C1 segment of cervical spinal cord (tissue), 14 donors: ENCODE measurements around the gene PLCL2.
"Not testable (repeated sequence)": the region's sequence is repeated elsewhere in the genome, so short reads cannot be mapped to it uniquely, and the experiment has no call there.

Experiments
- DNase-seq, 14 donors: peaks; one replicate each; lab custom pipeline; 2025; lab: John Stamatoyannopoulos, UW

PLCL2 gene

DNA sequence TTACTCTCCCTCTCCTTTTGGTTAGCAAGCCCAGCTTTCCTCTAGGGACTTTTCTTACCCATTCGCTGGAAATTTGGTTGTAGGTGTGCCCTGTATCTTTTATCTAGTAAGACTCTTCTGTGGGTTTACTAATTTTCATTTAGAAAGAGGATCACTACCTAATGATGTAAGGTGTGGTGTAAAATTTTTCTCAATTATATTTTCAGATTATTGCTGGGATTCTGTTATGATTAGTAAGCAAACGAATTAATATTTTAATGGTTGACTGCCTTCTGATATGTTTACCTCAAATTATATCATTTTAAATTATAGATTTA lies 28.5 kb downstream of the PLCL2 start:
- DNase-seq, result no peak

DNA sequence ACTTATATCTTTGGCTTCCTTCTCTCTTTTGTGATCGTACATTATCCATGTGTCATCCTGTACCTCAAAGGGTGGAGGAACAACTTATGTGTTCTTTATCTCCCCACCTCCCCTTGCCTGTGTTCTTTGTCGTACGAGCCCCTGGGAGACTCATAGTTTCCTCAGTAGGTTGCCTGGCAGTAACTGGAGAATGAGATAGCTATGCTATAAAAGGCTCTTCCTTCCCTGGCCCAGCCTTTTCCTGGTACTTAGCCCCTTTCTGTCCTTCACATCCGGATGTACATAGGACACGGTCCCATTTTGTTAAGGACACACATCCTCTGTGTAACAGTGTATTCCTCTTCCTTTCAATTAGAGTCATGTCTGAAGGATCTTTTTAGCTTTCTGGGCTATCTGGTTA lies 32.1 kb downstream of the PLCL2 start:
- DNase-seq, result no peak

DNA sequence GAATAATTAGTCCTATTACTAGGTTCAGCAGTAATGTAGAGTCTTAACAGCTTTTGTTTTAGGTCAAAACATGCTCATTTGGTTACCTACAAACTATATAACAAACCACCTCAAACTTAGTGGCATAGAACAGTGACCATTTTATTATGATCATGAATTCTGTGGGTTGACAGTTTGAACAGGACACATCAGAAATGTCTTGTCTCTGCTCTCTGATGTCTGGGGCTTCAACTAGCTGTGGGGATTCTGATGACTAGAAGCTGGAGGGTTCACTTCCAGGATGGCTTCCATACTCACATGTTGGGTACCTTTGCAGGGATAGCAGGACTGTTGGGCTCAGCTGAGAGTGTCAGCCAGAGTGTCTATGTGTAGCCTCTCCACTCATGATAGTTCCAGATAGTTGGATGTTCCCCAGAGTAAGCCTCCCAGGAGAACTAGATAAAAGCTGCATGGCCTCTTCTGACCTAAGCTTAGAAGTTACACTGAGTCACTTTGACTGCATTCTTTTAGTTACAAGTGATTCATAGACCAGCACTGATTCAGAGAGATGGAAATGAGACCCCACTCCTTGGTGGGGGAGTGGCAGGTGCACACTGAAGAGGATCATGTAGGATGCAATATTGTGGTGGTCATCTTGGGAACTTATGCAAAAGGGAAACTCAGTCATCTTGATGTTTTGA lies 32.6 kb downstream of the PLCL2 start:
- no peak for DNase-seq

DNA sequence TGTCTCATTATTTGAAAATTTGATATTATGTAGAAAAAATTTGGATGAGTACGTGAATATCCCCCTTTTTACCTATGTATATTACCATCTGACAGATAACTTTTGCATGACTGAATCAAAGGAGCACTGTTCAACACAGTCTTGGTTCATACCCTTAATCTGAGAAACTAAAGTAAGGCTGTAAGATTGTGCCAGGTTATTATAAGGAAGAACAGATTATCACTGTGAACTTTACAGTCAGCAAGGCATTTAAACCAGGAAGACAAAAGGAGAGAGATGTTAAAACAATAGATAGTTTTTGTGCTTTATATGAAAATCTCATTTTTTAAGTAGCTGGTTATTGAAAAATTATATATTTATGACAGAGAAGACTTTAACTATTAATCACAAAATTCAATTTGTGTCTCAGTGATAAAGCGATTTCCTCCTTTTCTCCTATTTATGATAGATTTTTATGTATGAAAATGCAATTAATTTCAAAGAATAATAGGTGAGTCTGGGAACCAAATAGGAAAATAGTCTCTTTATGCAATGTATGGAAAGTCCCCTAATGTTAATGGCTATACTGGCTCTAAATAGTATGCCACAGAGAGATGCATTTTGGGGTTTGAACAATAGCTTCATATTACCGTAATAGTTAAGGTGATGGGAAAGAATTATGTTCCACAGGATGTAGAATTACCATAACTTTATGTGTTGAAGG lies 33.4 kb downstream of the PLCL2 start:
- no peak for DNase-seq

DNA sequence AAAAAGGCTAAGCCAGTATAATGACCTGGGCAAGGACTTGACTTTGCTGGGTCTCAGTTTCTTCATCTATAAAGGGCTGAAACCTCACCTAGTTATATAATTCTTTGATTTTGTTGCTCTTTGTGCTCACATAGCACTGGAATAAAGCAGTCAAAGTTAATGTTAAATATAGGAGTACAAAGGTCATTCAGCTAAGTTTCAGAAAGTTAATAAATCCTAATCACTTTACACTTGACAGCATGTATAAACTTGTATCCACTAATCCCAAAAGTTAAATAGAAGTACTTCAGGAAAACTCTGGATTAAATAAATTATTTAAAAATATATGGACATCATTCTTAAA lies 33.9 kb downstream of the PLCL2 start:
- DNase-seq, result no peak

DNA sequence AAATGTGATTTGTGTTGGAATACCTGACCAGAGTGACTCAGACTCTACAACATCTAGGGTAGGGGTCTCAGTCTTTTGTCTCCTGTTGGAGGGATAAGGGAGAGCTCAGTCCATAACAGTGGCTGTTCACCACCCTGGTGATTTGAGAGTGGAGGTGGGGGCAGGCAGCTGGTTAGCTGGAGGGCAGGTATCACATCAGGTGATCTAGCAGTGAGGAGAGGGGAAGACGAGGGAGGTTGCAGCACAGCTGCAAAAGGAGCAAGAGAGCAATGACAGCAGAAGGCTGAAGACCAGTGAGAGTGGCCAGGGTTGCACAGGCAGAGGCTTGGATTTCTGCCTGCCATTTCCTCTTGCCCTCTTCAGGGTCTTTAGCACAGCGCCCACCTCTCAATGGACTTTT lies 38.4 kb downstream of the PLCL2 start:
- no peak for DNase-seq

DNA sequence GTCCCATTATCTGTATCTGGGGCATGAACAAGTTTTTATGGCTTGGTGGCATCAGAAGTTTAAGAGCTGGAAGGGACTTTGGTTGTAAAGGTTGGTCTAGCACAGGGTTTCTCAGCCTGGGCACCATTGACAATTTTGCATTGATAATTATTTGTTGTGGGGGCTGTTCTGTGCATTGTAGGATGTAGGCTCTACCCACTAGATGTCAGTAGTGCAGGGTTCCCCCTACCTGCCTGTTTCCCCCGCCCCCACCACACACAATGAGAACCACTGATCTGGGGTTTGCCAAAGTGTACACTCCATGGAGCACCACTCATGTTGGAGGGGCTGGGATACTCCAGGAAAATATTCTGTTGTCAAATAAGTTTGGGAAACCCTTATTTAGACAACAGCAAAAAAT lies 42.7 kb downstream of the PLCL2 start:
- DNase-seq, result no peak

DNA sequence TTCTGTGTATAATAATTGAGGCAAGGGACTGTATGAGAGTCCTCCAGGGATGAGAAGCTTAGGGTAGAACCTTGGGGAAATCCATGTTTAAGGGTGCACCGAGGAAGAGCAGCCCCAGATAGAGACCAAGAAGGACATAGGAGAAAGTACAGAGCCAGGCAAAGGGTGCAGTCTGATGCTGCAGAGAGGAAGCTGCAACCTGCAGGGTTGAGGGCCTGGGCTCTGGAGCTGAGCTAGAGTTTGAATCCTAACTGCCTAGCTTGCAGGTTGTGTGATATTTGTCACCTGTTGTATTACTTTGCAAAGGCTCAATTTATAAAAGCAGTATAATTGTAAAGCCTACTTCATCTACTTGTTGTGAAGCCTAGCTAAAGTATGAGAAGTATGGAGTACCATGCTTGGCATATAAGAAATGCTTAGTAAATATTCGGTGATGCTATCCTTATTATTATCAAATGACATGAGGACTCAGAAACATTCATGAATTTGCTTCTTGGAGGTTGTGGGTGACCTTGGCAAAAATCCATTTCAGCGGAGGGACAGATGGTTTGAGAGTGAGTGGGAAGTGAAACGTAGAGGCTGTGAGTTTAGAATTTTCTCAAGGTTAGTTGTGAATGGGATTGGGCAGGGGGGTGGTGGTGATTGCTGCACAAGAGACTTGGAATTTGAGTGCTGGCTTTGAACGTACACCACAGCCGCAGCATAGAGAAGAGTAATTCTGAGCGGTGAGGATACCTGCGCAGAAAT lies 43.8 kb downstream of the PLCL2 start:
- DNase-seq, result peak in 1 of 14 donors; percentile 61

DNA sequence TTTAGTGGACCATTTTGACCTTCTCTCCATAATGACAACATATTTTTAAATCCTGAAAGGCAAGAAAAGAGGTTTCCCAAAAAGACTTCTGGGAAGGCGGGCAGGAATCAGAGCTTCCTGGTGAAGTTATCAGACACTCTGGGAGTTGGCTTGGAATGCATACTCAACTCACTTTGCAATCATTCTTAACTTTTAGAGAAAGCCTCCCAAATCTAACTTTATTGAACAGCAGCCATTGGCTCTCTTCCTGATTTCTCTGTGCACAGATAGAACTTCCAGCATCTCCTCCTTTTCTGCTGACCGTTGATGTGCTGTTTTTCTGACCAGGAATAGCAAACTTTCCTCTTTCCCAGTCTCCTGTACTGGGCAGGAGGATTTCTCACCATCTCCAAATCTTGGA lies 44.6 kb downstream of the PLCL2 start:
- no peak for DNase-seq

DNA sequence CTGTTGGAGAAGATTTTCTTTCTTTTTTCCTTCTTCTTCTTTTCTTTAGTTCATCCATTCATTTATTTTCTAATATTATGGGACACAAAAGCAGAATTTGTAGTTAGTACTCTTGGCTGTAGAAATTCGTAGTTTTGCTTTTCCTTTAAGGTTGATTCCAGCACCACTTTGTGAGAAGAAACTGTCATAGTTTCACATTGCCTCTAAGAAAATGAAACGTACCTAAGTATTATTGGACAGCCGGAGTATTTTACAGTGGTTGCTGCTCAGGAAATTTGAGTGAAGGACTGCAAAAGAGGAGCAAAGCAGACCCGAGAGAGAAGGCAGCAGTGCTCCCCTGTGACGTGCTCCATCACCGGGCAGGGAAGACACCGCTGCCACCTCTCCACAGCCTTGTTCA lies 48.1 kb downstream of the PLCL2 start:
- no peak for DNase-seq

DNA sequence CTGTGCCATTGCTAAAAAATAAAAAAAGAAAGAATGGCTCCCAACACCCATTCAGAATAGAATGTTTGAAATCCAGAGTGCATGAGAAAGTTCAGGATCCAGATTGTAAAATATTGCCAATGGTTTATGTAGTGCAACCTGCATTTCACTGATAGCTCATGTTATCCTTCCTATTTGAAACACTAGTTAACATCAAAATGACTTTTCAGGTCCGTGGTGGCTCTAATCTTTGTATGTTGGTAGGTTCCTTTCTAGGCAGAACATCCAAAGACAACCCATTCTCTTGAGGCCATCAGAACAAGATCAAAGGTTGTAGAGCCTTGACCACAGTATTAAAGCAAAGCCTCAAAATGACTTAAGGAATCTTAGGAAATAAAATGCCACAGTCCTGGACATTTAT lies 51.0 kb downstream of the PLCL2 start:
- no peak for DNase-seq

DNA sequence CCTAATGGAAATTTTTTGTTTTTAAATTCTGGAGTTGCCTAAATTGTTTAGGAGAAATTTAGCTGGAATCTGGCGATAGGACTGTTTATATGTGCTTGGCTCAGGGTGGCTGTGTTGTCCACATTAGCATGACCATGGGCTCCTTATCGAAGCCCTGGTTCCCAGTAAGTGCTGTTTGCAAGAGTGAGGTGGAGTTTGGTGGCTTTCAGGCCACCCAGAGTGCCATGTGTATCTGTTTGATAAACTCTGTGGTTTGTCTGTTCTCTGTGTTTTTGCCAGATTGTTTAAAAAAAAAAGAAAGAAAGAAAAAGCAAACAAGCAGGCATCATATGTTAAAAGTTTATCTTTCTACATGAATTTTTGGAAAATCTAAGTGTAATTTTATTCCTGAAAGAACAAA lies 51.5 kb downstream of the PLCL2 start:
- no peak for DNase-seq

DNA sequence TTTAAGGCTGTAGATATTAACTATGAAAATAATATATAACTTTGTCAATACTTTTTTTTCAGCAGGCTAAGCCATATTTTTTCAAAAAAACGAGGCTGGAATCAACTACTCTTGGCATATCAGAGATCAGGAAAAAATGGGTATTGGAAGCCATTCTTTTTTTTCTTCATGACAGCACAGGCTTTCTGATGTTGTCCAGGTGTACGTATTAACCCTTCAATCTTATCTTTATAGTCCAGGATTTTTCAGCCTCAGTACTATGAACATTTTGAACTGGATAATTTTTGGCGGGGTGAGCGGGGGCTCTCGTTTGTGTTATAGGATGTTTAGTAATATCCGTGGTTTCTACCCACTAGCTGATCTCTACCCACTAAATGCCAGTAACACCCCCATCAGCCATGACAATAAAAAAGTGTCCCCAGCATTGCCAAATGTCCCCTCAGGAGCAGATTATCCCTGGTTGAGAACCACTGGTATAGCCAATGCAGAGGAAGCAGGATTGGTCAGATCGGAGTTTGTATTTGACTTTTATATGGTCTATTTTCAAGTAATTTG lies 52.0 kb downstream of the PLCL2 start:
- no peak for DNase-seq

DNA sequence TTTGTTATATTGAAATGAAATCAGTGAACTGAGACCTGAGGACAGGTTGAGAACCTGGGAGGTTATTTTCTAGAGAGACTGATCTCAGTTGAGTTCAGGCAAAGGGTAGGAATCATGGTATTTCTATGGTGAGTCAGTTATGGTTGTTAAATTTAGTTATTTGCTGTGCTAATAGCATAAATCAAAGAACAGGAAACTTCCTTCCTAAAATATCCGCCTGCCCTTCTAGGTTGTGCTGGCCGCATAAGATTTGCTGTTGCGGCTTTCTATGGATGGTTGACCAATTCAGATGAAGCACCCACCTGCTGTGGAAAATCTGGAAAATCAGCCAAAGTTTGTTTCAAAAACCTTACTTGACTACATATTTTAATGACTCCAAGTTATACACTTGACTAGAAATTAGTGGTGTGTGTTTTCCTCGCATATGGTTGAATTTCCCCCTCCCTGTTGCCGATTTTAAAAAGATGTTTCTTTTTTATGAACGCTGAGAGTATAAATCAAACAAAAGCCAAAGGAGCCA lies 52.6 kb downstream of the PLCL2 start:
- peak in 1 of 14 donors; percentile 64 for DNase-seq

DNA sequence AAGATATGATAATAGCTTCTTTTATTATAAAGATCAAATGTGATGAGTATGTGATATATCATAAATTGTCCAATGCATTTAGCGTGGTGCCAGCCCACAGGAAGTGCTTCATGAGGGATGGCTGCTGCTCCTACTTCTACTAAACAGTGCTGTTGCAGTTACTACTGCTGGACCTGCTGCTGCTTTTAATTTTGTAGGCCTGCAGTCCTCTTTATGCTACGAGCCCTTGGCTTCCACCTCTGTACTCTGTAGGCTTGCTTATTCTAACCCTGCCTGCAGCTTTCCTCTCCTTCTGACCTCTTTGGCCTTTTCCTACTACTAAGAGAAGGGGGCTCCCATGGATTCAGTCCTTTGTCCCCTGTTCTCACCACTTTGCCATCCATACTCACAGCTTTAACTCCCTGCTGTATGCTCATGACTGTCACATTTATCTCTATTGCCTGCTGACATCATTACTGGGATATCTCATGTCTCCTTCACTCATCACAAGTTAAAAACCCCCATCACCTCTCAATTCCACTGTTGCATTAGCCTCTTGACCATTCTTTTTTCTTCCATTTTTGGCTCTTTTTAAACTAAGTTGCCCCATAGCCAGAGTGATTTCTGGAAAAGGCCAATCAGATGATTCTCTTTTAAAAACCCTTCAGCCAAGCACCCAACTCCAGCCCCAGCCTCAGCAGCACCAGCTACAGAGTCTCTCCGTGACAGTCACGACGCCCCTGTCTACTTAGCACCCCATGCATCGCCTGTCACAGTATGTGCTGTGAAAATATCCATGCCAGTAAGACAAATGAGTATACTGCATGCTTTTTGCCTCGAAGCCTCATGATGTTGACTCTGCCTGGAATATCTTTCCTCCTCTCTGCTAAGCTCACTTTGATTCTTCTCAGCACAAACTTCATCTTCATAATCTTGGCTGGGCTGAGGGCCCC lies 56.3 kb downstream of the PLCL2 start:
- DNase-seq, result no peak

DNA sequence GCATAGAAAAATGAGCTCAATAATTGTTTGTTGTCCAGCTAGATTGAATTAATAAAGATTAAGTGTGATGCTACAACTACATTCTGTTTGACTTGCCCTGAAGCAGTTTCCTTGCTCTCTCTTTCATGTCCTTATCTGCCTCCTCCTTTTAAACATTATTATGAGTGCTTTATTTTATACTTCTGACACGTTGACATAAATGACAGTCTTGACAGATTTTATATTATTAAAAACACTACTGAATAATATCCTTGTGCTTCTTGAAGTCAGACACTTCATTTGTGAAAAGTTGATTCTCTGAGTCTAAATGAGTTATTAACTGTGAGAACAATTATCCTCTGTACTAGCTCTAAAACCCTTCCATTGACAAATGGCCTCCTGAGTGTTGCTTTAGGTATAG lies 58.2 kb downstream of the PLCL2 start:
- no peak for DNase-seq

DNA sequence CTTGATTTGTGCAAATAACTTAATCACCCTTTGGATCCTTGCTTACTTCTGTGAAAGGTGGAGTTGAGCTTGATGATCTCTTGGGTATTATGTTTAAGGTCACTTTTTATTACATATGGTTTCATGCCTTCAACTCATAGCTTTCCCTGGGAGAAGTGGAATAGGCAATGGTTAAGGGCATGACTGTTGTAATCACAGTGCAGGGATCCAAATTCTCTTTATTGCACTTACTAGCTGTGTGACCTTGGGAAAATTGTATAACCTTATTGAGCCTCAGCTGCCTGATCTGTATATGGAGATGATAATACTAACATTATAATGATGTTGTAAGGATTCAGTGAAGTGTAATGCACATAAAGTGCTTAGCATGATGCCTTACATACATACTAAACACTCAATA lies 59.1 kb downstream of the PLCL2 start:
- DNase-seq, result no peak

DNA sequence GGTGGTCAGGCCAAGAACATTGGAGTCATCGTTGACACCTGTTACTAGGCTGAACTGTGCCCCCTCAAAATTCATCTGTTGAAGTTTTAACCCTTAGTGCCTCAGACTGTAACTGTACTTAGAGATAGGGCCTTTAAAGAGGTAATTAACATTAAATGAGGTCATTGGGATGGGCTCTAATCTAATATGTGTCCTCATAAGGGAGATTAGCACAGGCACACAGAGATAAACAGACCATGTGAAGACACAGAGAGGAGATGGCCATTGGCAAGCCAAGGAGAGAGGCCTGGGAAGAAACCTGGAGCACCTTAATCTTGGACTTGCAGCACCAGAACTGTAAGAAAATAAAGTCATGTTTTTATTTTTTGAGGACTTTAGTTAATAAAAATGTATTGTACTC lies 59.6 kb downstream of the PLCL2 start:
- DNase-seq, result no peak

DNA sequence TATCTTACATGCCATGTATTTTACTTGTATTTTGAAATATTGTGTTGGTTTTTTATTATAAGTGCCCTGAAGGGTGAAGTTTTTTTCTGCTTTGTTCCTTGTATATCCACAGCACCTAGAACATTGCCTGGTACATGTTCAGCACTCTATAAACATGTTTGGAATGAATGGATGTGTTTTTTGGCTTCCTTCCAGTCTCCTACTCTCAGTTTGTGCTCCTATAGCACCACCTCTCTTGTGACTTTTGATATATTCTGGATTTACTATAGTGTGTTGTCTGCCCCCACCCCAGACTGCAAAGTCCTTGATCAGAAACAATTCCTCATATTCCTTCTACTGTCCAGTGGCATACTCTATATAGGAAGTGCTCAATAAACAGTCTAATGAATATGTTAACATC lies 60.6 kb downstream of the PLCL2 start:
- DNase-seq, result no peak

DNA sequence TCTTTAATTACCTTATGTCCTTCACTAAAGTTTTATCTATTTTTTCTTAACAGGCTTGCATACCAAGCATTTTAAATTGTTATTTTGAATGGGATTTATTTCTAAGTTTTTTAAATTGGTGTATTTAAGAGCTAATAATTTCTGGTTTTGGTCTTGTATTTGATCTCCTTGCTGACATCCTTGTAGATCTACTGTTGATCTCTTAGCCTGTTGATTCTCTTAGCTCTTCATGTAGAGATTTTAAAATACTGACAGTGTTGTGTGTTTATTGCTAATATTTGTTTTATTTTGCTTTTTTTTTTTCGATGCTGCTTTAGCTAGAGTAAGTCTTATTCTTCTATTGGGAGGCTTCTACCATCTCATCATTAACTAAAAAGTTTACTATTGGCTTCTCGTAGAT lies 65.5 kb downstream of the PLCL2 start:
- DNase-seq, result no peak

DNA sequence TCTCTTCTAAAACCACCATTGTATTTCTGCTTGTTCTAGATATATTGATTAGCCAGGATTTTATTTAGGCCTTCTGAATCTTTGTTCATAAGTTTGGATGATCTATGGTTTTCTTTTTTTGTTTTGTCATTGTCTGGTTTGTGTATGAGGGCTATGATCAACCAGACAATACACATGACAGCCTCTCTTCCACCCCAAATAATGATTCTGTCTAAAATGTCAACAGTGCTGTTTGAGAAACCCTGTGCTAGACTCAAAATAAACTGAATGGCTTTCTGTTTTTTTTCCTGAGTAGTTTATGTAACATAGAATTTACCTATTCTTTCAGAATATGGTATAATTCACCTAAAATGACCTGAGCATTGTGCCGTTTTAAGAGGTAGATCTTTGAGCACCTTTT lies 66.1 kb downstream of the PLCL2 start:
- DNase-seq, result no peak

DNA sequence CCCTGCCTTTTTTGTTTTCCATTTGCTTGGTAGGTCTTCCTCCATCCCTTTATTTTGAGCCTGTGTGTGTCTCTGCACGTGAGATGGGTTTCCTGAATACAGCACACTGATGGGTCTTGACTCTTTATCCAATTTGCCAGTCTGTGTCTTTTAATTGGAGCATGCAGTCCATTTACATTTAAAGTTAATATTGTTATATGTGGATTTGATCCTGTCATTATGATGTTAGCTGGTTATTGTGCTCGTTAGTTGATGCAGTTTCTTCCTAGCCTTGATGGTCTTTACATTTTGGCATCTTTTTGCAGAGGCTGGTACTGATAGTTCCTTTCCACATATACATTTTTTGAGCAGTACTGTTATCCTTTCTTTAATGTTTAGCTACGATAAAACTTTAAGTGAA lies 73.1 kb downstream of the PLCL2 start:
- DNase-seq, result not testable (repeated sequence)
